DMS114 treated with DMSO at 0.1 percent for 48 hours (cell line): ENCODE measurements around the gene TXLNB.
"Not testable (repeated sequence)": the region's sequence is repeated elsewhere in the genome, so short reads cannot be mapped to it uniquely, and the experiment has no call there.

ENCODE experiments used
- DNase-seq: peaks from one replicate; lab custom pipeline; 2025; ENCODE audit not compliant: unreplicated experiment; lab: John Stamatoyannopoulos, UW

TXLNB gene

DNA sequence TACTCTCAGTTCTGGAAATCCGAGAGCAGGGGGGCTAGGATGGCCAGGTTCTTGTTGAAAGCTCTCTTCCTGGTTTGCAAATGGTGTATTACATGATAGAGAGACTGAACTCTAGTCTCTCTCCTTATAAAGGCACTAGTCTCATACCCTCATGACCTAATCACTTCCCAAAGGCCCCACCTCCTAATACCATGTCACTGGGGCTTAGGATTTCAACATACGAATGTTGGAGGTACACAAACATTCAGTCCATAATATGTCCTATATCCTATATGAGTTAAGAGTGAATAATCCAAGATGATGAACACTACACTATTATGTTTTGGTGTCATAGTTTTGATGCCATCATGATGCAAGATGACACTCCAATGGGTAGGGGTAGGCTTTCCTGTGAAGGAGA, 20.0 kb upstream of the TXLNB start:
- DNase-seq: no peak

DNA sequence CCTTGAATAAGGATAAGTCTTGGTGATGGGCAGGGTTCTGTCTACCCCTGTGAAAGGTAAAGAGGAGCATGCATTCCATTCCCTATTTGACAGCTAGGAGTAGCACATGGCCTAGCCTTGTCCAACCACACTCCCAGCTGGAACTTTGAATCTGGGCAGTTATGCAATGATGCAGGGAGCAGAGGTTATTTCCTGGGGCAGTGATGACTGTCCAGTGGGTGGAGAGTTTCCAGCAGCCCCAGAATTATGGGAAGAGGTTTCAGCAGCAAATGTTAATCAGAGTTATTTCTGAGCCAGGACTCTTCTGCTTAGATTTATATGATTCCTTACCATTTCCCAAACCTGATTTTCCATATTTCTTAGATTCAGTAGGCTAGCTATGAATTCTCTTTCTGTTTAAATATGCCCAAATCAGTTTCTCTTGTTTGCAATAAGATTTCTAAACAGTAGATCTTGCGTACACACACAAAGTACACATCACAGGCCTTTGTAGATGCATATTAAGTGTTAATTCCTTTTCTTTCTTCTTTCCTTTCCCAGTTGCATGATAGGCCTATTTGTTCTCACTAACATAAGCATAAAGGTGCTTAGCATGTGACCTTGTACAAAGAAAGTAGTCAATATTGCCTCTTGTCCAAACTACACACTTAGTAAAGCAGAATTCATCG, 17.3 kb upstream of the TXLNB start:
- DNase-seq: no peak

DNA sequence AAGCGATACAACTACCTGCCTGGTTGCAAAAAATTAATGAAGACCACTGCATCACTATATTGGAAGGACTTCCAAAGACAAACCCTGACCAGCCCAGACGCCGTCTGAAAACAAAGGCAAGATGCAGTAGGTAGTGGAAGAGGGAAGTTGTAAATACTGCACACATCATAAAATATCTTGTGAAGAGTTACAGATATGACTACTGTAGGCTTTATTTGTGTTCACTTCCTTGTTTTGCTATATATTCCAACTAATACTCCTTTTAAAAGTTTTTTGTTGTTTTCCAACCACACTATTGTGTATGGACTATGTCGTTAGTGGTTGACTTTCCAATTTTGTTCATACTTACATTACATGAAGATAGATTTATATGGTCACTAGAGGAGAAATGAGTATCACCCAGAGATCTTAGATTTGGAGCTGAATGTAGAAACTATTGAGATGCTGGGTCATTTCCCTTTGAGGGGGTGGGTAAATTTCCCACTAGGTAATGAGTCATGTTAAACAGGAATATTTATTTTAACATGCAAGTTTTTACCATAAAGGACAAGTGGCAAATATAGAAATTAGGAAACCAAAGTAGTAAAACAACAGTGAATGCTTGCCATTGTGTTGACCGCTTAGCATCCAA, 16.6 kb upstream of the TXLNB start:
- no peak for DNase-seq

DNA sequence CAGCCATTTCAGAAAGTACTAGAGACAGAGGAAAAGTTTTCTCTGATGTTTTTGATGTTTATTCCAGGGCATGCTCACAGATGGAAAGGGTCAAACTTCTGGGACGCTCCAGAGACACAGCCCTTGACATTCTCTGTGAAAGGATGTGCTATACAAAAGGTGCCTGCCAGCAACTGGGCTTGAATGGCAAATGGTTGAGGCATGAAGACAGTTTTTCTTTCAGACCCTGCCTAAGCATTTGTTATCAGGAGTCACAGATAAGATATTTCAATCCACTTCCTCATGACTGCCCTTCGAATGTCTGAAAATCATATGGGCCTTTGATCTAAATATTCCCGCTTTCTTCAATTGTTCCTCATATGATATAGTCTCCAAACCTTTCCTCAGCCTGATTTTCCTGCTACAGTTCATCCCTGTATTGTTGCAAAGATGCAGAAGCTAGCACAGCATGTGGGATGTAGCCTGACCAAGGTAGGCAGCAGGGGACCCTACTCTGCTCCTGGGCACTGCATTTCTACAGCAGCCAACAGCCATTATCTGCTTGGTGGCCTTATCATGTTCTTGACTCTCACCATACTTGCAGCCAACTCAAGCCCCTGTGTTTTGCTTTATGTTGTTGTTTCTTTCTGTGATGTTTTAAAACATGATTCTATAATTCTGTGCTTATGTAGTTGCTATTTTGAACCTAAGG, 14.6 kb upstream of the TXLNB start:
- DNase-seq: no peak

DNA sequence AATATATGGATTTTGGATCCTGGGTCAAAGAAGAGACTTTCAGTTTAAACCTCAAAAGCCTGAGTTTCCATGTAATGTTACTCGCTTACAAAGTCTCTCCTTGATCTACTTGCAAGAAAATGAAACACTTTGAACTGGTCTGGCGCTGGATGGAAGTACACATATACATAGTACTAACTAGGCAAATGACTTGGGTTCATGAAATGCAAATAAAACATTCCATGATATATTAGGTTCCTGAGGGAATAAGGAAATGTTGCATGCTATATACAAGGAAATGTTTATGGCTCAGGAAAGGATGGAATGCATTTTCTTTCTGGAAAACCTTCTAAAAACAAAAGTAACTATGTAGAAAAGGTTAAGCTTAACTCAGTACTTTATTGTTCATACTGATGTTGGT, 11.4 kb upstream of the TXLNB start:
- no peak for DNase-seq

DNA sequence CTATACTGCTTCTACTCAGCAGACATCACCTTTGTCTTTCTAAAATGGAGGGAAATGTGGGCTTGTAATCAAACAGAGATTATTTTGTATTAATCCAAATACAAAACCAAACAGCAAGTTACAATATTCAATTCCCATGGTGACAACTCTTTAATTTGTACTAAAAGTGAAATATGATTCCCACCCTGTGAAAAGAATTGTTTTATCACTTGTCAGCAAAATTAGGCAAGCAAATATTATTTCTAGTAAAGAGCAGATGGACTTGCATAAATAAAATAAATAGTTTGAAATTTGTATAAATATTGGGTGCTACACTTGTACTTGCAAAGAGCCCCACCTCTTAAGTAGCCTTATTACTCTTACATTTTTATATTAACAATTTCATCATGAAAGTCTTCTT, 6.1 kb upstream of the TXLNB start:
- DNase-seq: no peak

- DNase-seq: no peak
Measured at GRCh38 chr6:139296927-139297326, 5.1 kb upstream of the TXLNB start.

GRCh38 chr6:139295901-139296300, 4.1 kb upstream of the TXLNB start:
- no peak for DNase-seq

GRCh38 chr6:139294090-139294489, 2.3 kb upstream of the TXLNB start:
- DNase-seq: no peak

GRCh38 chr6:139293230-139293629, 1.4 kb upstream of the TXLNB start:
- not testable (repeated sequence) for DNase-seq

- DNase-seq: no peak
Measured at GRCh38 chr6:139290787-139291311, 949 bp downstream of the TXLNB start.

DNA sequence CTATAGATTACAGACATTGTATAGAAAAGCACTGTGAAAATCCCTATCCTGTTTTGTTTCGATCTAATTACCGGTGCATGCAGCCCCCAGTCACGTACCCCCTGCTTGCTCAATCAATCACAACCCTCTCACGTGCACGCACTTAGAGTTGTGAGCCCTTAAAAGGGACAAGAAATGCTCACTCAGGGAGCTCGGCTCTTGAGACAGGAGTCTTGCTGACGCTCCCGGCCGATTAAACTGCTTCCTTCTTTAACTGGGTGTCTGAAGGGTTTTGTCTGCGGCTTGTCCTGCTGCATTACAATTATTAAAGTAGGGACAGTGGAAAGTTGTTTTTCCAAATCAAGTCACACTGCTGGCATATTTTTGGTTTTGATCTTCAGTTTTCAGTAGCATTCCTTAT, 2.6 kb downstream of the TXLNB start:
- no peak for DNase-seq

DNA sequence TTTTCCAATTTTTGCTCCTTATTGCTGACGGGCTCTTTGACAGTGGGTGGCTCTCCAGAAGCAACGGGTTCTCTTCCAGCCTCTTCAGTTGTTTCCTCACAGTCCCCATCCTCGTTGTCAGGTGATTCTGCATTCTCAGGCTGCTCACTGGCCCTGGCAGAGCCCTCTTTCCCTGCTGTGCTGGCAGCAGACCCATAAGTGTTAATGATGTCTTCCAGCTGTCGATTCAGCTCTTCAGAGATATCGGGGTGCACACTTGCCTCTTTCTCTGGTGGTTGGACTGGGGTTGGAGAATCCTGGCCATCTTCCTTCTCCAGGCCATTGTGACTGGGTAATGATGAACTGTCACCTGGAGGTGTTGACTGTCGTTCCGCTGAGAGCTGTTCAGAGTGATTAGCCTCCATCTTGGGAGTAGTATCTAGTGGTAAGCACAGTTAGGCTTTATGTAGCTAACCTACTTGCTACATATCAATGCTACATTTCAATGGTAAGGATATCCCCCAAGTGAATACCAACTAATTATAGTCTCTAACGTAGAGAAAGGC, 3.2 kb downstream of the TXLNB start:
- DNase-seq: no peak

DNA sequence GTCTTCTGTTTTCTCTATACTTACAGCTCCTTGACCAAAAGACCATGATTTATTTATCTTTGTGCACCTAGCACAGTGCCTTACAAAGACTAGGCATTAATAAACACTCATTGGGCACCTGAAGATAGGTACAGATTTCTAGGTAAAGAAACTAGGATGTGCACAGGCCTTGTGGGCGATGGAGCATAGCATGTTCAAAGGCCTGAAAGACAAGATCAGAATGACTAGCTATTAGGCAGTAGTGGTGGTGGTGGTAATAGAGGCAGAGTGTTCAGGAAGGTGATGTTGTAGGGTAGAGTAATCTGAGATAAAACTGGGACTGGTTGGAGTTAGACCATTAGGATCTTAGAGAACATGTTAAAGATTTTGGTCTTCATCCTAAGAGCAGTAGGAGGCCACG, 3.9 kb downstream of the TXLNB start:
- DNase-seq: no peak

GRCh38 chr6:139286438-139286837, 5.4 kb downstream of the TXLNB start:
- not testable (repeated sequence) for DNase-seq

- no peak for DNase-seq
Measured at GRCh38 chr6:139285590-139285989, 6.2 kb downstream of the TXLNB start.

GRCh38 chr6:139284789-139285188, 7.0 kb downstream of the TXLNB start:
- DNase-seq: no peak

- DNase-seq: no peak
Measured at GRCh38 chr6:139282684-139283083, 9.1 kb downstream of the TXLNB start.

DNA sequence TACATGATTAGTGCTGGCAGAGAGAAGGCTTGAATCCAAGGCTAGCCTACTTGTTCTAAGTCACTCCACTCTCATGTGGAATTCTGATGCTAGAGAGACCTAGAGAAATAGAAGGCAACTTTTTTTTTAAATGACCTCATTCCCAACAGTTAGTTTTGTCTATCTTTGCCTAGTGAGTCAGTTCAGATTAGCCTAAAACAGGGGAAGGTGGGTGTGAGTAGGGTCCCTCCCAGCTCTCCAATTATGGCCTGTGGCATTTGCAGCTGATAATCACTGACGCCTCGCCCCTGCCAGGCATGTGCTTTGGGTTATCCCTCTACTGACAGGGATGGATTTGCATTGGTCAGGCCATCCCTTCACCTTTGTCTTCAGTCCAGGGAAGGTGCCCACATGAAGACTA, 13.6 kb downstream of the TXLNB start:
- DNase-seq: no peak

- DNase-seq: no peak
Measured at GRCh38 chr6:139277587-139277986, 14.2 kb downstream of the TXLNB start.

- no peak for DNase-seq
Measured at GRCh38 chr6:139277161-139277560, 14.6 kb downstream of the TXLNB start.
